Activated naive CD8-positive, alpha-beta T cell treated with anti-CD3 and anti-CD28 coated beads, Interleukin-2, amount 10 ng/mL, durations not matched to agents 7 days and 5 days (primary cell): ENCODE measurements around the gene SMIM11. TPM values are rescaled to one million over a fixed set of nuclear protein-coding genes. Genes with fewer than 3 reads are reported as not detected.

Experiments
- ATAC-seq: fragments of 150-1000 bp; cut with Tn5 transposase; one replicate; pipeline ENCODE4 v1.10.0; 2021; ENCODE audit warnings: low read depth, moderate library complexity
- POLR2A ChIA-PET: fragments of 350-600 bp; sonication (Branson Sonifier 250); formaldehyde crosslinking; loops from one replicate; lab custom pipeline; 2021; ENCODE audit warnings: antibody characterized with exemption; lab: Charles Lee
- DNase-seq: peaks from one replicate; pipeline ENCODE4 v3.0.0; 2021
- H3K27ac Mint-ChIP-seq: one replicate; pipeline ENCODE4 v1.8.0; 2022; ENCODE audit warnings: mild to moderate bottlenecking, mixed read lengths
- H3K27me3 Mint-ChIP-seq: one replicate; pipeline ENCODE4 v1.8.0; 2022; ENCODE audit warnings: mild to moderate bottlenecking, moderate library complexity, mixed read lengths
- H3K36me3 Mint-ChIP-seq: one replicate; pipeline ENCODE4 v1.8.0; 2021; ENCODE audit warnings: mild to moderate bottlenecking, mixed read lengths
- H3K4me1 Mint-ChIP-seq: one replicate; pipeline ENCODE4 v1.8.0; 2021; ENCODE audit warnings: mixed read lengths
- H3K4me3 Mint-ChIP-seq: one replicate; pipeline ENCODE4 v1.8.0; 2022; ENCODE audit warnings: mild to moderate bottlenecking, moderate library complexity, mixed read lengths
- H3K9me3 Mint-ChIP-seq: one replicate; pipeline ENCODE4 v1.8.0; 2021; ENCODE audit warnings: mixed read lengths
- total RNA-seq, 2 experiments: library from RNA; stranded (reverse); gene quantifications; one replicate each; pipeline ENCODE4 v1.2.3, GENCODE V29; 2021

The SMIM11 gene
- total RNA-seq, 2 experiments from 2014 or later = 13.0 to 19.8 TPM

DNA sequence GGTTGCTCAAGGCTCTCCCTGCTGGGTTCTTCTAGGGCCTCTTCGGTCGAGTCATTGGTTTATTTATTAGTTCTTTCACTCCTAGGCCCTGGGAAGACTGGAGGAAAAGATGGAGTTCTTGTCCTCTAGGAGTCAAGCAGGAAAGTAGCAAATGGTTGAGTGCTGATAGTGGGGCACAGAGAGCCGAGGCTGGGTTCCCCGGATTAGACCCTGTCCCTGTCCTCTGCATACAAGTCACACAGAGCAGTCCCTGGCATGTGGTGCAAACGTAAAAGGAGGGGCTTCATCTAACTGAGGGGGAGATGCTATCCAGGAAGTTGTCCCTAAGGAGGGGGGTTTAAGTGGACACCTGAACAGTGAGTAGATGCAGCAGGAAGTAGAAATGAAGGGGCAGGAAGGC is 30.7 kb upstream of the SMIM11 start:
- no peak overlapping the region for H3K4me3 Mint-ChIP-seq
- H3K27me3 Mint-ChIP-seq = no peaks in the 10 kb centered on the region
- ATAC-seq (no peak), DNase-seq (no peak)
- H3K27ac Mint-ChIP-seq = no peak overlapping the region
- peaks cover 11% of the 10 kb centered on the region for H3K4me1 Mint-ChIP-seq
- H3K9me3 Mint-ChIP-seq = no peaks in the 10 kb centered on the region
- POLR2A ChIA-PET = no interaction called here
- H3K36me3 Mint-ChIP-seq = no peaks in the 10 kb centered on the region

DNA sequence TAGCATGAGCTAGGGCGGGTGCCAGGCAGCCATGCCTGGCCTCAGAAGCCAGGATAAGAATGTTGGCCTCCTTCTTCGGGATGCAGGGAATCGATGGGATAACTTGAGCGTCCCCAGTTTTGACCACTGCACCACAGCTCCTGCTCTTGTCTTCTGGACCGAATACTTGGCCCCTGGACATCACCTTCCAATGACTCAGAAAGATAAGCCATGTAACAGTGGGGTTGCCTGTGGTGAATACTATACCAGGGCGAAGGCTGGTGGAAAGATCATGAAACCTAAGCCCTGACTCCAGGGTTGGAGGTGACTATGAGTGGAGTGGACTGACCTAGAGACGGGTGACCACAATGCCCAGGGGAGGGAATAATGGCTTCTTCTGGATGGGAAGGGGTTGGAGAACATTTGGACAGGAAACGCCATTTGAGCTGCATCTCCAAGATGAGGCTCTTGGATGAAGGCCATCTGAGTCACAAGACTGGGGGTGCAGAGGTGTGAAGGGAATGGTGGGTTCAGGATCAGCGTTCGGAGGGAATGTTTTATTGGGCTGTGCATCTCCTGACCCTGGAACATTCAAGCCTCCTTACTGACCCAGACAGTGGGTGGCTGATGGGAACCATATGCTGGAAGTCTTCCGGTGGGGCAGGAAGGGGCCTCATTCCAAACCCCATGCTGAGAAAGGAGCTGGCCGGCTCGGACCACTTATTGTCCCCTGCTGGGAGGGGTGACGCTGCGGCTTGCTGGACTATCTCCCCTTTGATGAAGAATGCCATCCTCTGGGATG is 30.0 kb upstream of the SMIM11 start:
- Mint-ChIP-seq H3K36me3 (no peaks in the 10 kb centered on the region), H3K4me3 (no peak overlapping the region), H3K27me3 (no peaks in the 10 kb centered on the region), H3K9me3 (no peaks in the 10 kb centered on the region), H3K27ac (no peak overlapping the region), H3K4me1 (peaks cover 7% of the 10 kb centered on the region)
- ATAC-seq = no peak
- POLR2A ChIA-PET = interaction anchor here (1.0 kb wide), 1 partner anchor 444 kb away, joined by 3 read pairs; no protein-coding TSS in a partner anchor
- DNase-seq = no peak

DNA sequence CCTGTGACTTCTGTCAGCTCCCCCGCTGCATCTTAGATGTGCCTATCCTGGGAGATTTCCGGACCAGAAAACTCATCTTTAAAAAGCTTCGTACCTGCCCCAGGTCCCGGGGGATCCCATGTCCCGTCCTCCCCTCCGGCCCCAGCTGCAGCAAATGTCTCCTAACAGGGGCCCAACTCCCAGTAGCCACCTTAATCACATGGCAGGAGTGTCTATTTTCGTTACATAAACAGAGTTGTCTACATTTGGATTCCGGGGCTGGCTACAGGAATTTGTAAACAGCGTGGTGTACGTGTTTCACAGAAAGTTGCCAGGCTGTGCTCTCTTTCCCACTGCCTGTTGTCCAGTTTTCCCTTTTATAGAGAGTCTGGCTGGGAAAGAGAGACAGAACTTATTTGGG is 29.4 kb upstream of the SMIM11 start:
- Mint-ChIP-seq H3K4me3 (no peak overlapping the region), H3K27me3 (no peaks in the 10 kb centered on the region), H3K9me3 (no peaks in the 10 kb centered on the region), H3K36me3 (no peaks in the 10 kb centered on the region), H3K27ac (no peak overlapping the region), H3K4me1 (peaks cover 4% of the 10 kb centered on the region)
- POLR2A ChIA-PET = interaction anchor here (0.6 to 1.0 kb wide), 2 partner anchors 131 to 445 kb away, joined by 3 to 4 read pairs; no protein-coding TSS in a partner anchor
- DNase-seq (no peak), ATAC-seq (no peak)

DNA sequence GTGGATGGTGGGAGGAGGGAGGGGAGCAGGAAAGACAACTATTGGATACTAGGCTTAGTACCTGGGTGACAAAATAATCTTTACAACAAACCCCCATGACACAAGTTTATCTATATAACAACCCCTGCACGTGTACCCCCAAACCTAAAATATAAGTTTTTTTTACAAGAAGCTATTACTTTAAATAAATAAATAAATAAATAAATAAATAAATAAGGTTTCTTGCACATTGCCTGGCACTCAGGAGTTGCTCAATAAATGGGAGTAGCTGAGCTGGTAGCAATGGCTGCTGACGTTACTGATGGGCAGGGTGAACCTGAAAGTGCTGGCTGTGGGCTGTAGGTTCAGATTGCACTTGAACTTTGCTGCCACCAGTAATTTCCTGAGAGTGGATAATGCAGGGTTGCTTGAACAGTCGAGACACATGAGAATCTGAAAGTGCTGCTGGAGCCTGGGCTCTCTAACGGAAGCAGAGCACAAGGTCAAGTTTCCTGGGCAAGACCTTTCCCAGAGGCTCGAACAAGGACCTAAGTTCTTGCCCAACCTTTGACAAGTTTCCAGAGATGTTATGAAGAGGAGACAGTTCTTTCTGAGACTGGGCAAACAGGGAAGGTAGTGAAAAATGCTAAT is 26.3 kb upstream of the SMIM11 start:
- Mint-ChIP-seq H3K27me3 (peaks cover 2% of the 10 kb centered on the region), H3K9me3 (peaks cover 2% of the 10 kb centered on the region), H3K36me3 (no peaks in the 10 kb centered on the region), H3K27ac (no peak overlapping the region), H3K4me1 (peaks cover 6% of the 10 kb centered on the region), H3K4me3 (no peak overlapping the region)
- POLR2A ChIA-PET = interaction anchor here (0.6 to 1.9 kb wide), 2 partner anchors 403 to 425 kb away, joined by 4 to 16 read pairs; no protein-coding TSS in a partner anchor
- ATAC-seq (no peak), DNase-seq (no peak)

DNA sequence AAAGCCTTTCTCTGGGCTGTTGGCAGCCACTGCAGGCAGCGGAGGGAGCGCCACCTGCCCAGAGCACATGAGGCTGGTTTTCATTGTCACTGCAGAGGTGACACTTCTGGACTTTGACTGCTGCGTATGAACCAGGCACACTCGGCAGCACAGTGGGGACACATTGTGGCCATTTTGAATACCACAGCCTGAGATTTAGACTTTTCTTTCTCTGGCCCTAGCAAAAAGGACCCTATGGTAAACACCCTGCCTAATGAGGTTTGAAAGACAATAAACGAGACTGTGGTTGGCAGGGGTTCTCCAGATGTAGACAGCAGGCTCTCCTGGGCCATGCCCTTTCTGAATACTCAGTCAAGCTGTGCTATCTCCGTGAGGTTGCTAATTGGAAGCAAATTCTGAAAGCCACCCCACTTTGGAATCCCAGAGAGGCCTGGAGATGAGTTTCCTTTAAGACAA is 23.5 kb upstream of the SMIM11 start:
- no peak for DNase-seq
- H3K27me3 Mint-ChIP-seq = peaks cover 10% of the 10 kb centered on the region

DNA sequence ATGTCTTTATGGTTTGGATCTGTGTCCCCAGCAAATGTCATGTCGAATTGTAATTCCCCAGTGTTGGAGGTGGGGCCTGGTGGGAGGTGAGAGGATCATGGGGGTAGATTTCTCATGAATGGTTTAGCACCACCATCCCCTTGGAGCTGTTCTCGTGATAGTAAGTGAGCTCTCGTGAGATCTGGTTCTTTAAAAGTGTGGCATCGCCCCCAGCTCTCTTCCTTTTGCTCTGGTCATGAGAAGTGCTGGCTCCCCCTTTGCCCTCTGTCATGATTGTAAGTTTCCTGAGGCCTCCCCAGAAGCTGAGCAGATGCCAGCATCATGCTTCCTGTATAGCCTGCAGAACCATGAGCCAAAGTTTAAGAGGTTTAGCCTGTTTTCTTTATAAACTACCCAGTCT is 22.8 kb upstream of the SMIM11 start:
- Mint-ChIP-seq H3K36me3 (no peaks in the 10 kb centered on the region), H3K27ac (no peak overlapping the region), H3K9me3 (peaks cover 2% of the 10 kb centered on the region), H3K4me1 (peaks cover 6% of the 10 kb centered on the region), H3K27me3 (peaks cover 16% of the 10 kb centered on the region), H3K4me3 (no peak overlapping the region)
- POLR2A ChIA-PET = no interaction called here
- DNase-seq = no peak
- no peak for ATAC-seq

More for the DNA sequence above, 23.5 kb upstream of the SMIM11 start:
- POLR2A ChIA-PET = no interaction called here
- ATAC-seq = peak; percentile 65
- H3K4me1 Mint-ChIP-seq = peaks cover 6% of the 10 kb centered on the region
- no peak overlapping the region for H3K4me3 Mint-ChIP-seq
- no peak overlapping the region for H3K27ac Mint-ChIP-seq
- H3K36me3 Mint-ChIP-seq = no peaks in the 10 kb centered on the region
- peaks cover 2% of the 10 kb centered on the region for H3K9me3 Mint-ChIP-seq

DNA sequence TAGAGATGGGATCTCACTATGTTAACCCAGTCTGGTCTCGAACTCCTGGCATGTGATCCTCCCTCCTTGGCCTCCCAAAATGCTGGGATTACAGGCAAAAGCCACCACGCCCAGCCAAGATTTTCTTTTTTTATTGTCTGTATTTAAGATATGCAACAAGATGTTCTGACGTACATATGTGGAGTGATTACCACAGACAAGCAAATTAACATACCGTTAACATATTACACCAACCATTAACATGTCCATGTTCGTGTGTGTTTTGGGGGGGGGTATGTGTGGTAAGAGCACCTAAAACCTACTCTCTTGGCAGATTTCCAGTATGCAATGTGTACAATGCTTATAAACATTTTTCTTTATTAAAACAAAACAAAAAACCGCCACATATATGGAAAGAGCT is 22.1 kb upstream of the SMIM11 start:
- ATAC-seq = no peak
- no peak overlapping the region for H3K27ac Mint-ChIP-seq
- peaks cover 2% of the 10 kb centered on the region for H3K4me1 Mint-ChIP-seq
- H3K4me3 Mint-ChIP-seq = no peak overlapping the region
- POLR2A ChIA-PET = no interaction called here
- H3K36me3 Mint-ChIP-seq = no peaks in the 10 kb centered on the region
- DNase-seq = no peak
- H3K27me3 Mint-ChIP-seq = peaks cover 21% of the 10 kb centered on the region
- peaks cover 2% of the 10 kb centered on the region for H3K9me3 Mint-ChIP-seq

DNA sequence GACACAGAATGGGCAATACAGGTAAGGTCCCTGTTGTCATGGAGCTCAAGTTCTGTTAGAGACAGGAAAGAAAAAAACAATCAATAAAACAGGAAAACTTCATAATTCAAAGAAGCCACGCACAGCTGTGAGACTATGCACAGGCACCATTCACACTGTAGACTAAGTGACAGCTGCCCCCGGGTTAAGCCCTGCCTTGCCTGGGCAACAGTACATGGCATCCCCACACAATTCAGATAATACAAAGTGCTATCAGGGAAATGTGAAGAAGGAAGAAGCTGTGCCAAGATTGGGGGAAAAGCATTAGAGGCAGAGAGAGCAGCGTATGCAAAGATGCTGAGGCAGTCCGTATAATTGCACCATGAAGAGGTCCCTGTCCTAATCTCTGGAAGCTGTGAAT is 20.5 kb upstream of the SMIM11 start:
- peaks cover 38% of the 10 kb centered on the region for H3K27me3 Mint-ChIP-seq
- peaks cover 2% of the 10 kb centered on the region for H3K9me3 Mint-ChIP-seq
- ATAC-seq = no peak
- POLR2A ChIA-PET = no interaction called here
- no peak for DNase-seq
- H3K27ac Mint-ChIP-seq = no peak overlapping the region
- no peak overlapping the region for H3K4me3 Mint-ChIP-seq
- peaks cover 2% of the 10 kb centered on the region for H3K4me1 Mint-ChIP-seq
- no peaks in the 10 kb centered on the region for H3K36me3 Mint-ChIP-seq

DNA sequence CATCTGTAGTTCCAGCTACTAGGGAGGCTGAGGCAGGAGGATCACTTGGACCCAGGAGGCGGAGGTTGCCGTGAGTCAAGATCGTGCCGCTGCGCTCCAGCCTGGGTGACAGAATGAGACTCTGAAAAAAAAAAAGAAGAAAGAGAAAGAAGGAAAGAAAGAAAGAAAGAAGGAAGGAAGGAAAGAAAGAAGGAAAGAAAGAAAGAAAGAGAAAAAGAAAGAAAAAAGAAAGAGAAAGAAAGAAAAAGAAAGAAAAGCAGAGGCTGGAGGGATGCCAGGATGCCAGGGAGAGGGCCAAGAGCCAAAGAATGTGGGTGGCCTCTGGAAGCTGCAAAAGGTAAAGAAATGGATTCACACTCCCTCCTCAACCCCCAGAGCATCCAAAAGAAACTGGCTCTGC is 19.7 kb upstream of the SMIM11 start:
- DNase-seq (no peak), ATAC-seq (no peak)
- Mint-ChIP-seq H3K9me3 (peaks cover 2% of the 10 kb centered on the region), H3K36me3 (no peaks in the 10 kb centered on the region), H3K4me3 (no peak overlapping the region), H3K4me1 (peaks cover 2% of the 10 kb centered on the region), H3K27me3 (peaks cover 38% of the 10 kb centered on the region), H3K27ac (no peak overlapping the region)
- POLR2A ChIA-PET = no interaction called here

DNA sequence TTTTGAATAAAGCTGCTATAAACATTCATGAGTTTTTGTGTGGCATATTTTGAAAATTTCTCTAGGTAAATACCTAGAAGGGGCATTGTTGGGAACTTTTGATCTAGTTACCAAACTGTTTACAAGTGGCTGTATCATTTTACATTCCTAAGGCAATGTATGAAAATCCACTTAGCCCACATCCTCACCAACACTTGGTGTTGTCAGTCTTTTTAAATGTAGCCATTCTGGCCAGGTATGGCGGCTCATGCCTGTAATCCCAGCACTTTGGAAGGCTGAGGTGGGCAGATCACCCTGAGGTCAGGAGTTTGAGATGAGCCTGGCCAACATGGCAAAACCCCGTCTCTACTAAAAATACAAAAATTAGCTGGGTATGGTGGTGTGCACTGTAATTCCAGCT is 17.4 kb upstream of the SMIM11 start:
- Mint-ChIP-seq H3K36me3 (no peaks in the 10 kb centered on the region), H3K27ac (no peak overlapping the region), H3K4me1 (peaks cover 8% of the 10 kb centered on the region), H3K27me3 (peaks cover 41% of the 10 kb centered on the region), H3K4me3 (no peak overlapping the region), H3K9me3 (no peaks in the 10 kb centered on the region)
- POLR2A ChIA-PET = no interaction called here
- no peak for ATAC-seq
- no peak for DNase-seq

DNA sequence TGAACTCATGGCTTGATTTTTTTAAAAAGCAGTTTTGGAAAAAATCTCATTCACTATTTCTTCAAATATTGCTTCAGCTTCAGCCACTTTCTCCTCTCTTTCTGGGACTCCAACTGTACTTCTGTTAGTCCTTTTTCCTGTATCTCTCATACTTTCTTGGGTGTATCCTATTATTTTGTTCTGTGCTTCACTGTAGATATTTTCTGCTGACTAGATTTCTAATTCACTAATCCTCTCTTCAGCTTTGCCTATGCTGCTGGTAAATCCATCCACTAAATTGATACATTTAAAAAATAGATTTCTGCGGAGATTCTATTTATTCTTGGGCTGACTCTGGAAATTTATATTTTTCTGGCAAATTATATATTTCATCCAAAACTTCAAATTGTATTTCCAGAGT is 16.4 kb upstream of the SMIM11 start:
- Mint-ChIP-seq H3K4me1 (peaks cover 6% of the 10 kb centered on the region), H3K27ac (no peak overlapping the region), H3K4me3 (no peak overlapping the region), H3K9me3 (no peaks in the 10 kb centered on the region), H3K36me3 (no peaks in the 10 kb centered on the region), H3K27me3 (peaks cover 40% of the 10 kb centered on the region)
- no peak for DNase-seq
- ATAC-seq = no peak
- POLR2A ChIA-PET = no interaction called here

DNA sequence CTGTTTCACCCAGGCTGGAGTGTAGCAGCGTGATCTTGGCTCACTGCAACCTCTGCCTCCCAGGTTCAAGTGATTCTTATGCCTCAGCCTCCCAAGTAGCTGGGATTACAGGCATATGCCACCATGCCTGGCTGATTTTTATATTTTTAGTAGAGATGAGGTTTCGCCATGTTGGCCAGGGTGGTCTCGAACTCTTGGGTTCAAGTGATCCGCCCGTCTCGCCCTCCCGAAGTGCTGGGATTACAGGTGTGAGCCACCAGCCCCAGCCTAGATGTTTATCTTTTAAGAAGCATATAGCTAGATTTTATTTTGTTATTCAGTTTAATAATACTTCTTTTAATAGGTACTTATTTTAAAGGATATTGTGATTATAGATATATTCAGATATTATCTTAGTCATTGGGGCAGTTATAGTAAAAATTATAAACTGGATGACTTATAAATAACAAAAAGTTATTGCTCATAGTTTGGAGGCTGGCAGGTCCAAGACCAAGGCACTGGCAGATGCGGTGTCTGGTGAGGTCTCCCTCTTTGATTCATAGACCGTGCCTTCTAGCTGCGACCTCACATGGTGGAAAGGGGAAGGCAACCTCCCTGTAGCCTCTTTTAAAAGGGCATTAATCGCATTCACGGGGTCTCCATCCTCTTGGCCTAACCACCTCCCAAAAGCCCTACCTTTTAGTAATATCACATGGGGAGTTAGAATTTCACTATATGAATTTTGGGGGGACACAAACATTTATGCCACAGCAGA is 14.6 kb upstream of the SMIM11 start:
- peaks cover 35% of the 10 kb centered on the region for H3K27me3 Mint-ChIP-seq
- no peaks in the 10 kb centered on the region for H3K9me3 Mint-ChIP-seq
- no peaks in the 10 kb centered on the region for H3K36me3 Mint-ChIP-seq
- H3K4me3 Mint-ChIP-seq = no peak overlapping the region
- POLR2A ChIA-PET = no interaction called here
- peaks cover 6% of the 10 kb centered on the region for H3K4me1 Mint-ChIP-seq
- DNase-seq (no peak), ATAC-seq (no peak)
- H3K27ac Mint-ChIP-seq = no peak overlapping the region

DNA sequence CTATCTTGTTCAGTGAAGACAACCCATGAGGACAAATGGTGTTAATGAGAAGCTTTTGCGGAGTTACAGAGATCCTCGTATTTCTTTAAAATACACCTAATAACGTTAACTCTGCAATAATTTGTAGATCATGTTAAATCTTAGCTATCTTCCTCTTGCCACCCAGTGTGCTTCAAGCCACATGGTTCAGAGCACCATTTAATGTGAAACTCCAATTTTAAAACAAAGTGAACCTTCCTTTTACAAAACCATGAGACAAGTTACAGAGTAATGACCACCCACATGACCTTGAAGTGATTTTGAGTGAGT is 13.2 kb upstream of the SMIM11 start:
- H3K36me3 Mint-ChIP-seq = no peaks in the 10 kb centered on the region
- peaks cover 28% of the 10 kb centered on the region for H3K27me3 Mint-ChIP-seq
- H3K4me3 Mint-ChIP-seq = peak overlapping the region; percentile 50
- no peaks in the 10 kb centered on the region for H3K9me3 Mint-ChIP-seq
- peaks cover 6% of the 10 kb centered on the region for H3K4me1 Mint-ChIP-seq
- peak; percentile 14 for ATAC-seq
- POLR2A ChIA-PET = no interaction called here
- no peak overlapping the region for H3K27ac Mint-ChIP-seq
- no peak for DNase-seq
